ENCODE data around the gene PEX10. TPM values are rescaled to one million over a fixed set of nuclear protein-coding genes. Genes with fewer than 3 reads are reported as not detected.

The PEX10 gene
- total RNA-seq, 1 experiment from 2014 or later: 96.0 TPM

GRCh38 chr1:2372551-2373490, 39.5 kb downstream of the PEX10 start:
- in situ Hi-C loops (cut with HindIII; ENCODE audit: low sequenced_read_pairs): no loop called here
- DNase-seq (ENCODE audit: low spot score): no peak

- no peak for DNase-seq (ENCODE audit: low spot score)
- in situ Hi-C loops (cut with HindIII; ENCODE audit: low sequenced_read_pairs): no loop called here
Measured at GRCh38 chr1:2368053-2368744, 44.2 kb downstream of the PEX10 start.

GRCh38 chr1:2363847-2364513, 48.4 kb downstream of the PEX10 start:
- in situ Hi-C loops (cut with HindIII; ENCODE audit: low sequenced_read_pairs): no loop called here
- no peak for DNase-seq (ENCODE audit: low spot score)

GRCh38 chr1:2360588-2361364, 51.6 kb downstream of the PEX10 start:
- in situ Hi-C loops (cut with HindIII; ENCODE audit: low sequenced_read_pairs): no loop called here

GRCh38 chr1:2358651-2359640, 53.4 kb downstream of the PEX10 start:
- no peak for DNase-seq (ENCODE audit: low spot score)
- in situ Hi-C loops (cut with HindIII; ENCODE audit: low sequenced_read_pairs): no loop called here

More at GRCh38 chr1:2360588-2361364, 51.6 kb downstream of the PEX10 start:
- no peak for DNase-seq (ENCODE audit: low spot score)

GRCh38 chr1:2358072-2358471, 54.3 kb downstream of the PEX10 start:
- DNase-seq (ENCODE audit: low spot score): no peak
- in situ Hi-C loops (cut with HindIII; ENCODE audit: low sequenced_read_pairs): no loop called here

GRCh38 chr1:2356911-2357845, 55.2 kb downstream of the PEX10 start:
- in situ Hi-C loops (cut with HindIII; ENCODE audit: low sequenced_read_pairs): no loop called here
- DNase-seq (ENCODE audit: low spot score): no peak

GRCh38 chr1:2356401-2356800, 56.0 kb downstream of the PEX10 start:
- in situ Hi-C loops (cut with HindIII; ENCODE audit: low sequenced_read_pairs): no loop called here
- no peak for DNase-seq (ENCODE audit: low spot score)

GRCh38 chr1:2355373-2356261, 56.7 kb downstream of the PEX10 start:
- DNase-seq (ENCODE audit: low spot score): no peak
- in situ Hi-C loops (cut with HindIII; ENCODE audit: low sequenced_read_pairs): no loop called here

- in situ Hi-C loops (cut with HindIII; ENCODE audit: low sequenced_read_pairs): no loop called here
- no peak for DNase-seq (ENCODE audit: low spot score)
Measured at GRCh38 chr1:2354511-2355372, 57.6 kb downstream of the PEX10 start.

Other genes starting within 250 kb of the PEX10 start
- gene FAAP20, start 217.8 kb downstream of the PEX10 start, total RNA-seq (2014; rRNA removed; shearing (Covaris generic)): 79.9 and 105 TPM in 2 replicates
- gene SKI, start 184.2 kb downstream of the PEX10 start, total RNA-seq (2014; rRNA removed; shearing (Covaris generic)): 5.8 and 15.2 TPM in 2 replicates
- 8.9 and 29.1 TPM in 2 replicates for gene MORN1, start 21.0 kb downstream of the PEX10 start, total RNA-seq (2014; rRNA removed; shearing (Covaris generic))
- 43.3 and 56.2 TPM in 2 replicates for gene RER1, start 20.7 kb downstream of the PEX10 start, total RNA-seq (2014; rRNA removed; shearing (Covaris generic))
- gene PLCH2, start 63.7 kb upstream of the PEX10 start, total RNA-seq (2014; rRNA removed; shearing (Covaris generic)): 0.06 and 0.20 TPM in 2 replicates
- gene PANK4, start 114.0 kb upstream of the PEX10 start, total RNA-seq (2014; rRNA removed; shearing (Covaris generic)): 32.9 and 45.4 TPM in 2 replicates
- not detected in 2 replicates for gene HES5, start 117.7 kb upstream of the PEX10 start, total RNA-seq (2014; rRNA removed; shearing (Covaris generic))
- 7.4 and 9.0 TPM in 2 replicates for gene TNFRSF14, start 143.8 kb upstream of the PEX10 start, total RNA-seq (2014; rRNA removed; shearing (Covaris generic))
- gene PRXL2B, start 174.2 kb upstream of the PEX10 start, total RNA-seq (2014; rRNA removed; shearing (Covaris generic)): 26.9 and 31.7 TPM in 2 replicates
- gene MMEL1, start 220.5 kb upstream of the PEX10 start, total RNA-seq (2014; rRNA removed; shearing (Covaris generic)): 0.47 TPM in 1 of 2 replicates, not detected in the other